ENCODE results near the gene HOXD9. TPM values are rescaled to one million over a fixed set of nuclear protein-coding genes. Genes with fewer than 3 reads are reported as not detected.

The HOXD9 gene
- total RNA-seq, 1 donor from 2014 or later, result 0.16 TPM

DNA sequence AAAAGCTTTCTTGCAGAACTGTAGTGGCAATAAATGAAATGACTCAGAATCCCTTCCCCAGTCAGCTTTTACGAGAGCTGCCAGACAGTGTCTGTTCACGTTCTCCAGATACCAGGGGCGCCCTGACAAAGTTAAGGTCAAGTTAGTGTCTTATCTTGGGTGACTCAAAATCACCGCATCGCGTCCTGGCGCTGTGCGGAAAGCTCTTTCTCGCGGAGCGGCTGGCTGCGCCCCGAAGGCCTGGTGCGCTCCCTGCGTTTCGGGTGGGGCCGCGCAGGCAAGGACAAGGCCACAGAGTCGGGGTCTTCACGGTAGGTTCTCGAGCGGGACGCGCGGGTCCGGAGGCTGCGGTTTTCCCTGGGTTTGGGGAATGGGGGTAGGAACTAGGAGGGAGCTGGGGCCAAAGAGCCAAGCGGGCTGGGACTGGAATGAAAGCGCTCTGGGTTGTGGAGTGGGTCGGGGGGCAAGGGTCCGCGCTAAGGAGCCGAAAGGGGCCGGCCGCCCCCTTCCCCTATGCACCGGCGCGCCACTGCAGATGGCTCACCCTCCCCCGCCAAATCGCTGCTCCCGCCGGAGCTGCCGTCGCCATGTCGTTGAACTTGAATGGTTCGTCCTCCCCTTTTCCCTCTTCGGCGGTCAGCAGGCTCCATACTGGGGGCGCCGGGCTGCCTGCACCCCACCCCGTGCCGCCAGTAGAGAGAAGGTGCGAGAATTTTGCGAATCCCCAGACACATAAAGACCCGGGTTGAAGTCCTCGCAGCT, 18.0 kb upstream of the HOXD9 start:
- peaks cover 54% of the 10 kb centered on the region for H3K4me1 ChIP-seq
- intact Hi-C loops (cut with micrococcal nuclease), result no loop called here
- H3K36me3 ChIP-seq, result no peaks in the 10 kb centered on the region
- H3K9me3 ChIP-seq (replicated peaks), result no peaks in the 10 kb centered on the region
- peaks cover 99% of the 10 kb centered on the region for H3K27me3 ChIP-seq (ENCODE audit: low read depth)
- peak overlapping the region; percentile 19 for H3K4me3 ChIP-seq
- H3K27ac ChIP-seq (replicated peaks), result no peak overlapping the region
- TF ChIP-seq, protein P1, sequence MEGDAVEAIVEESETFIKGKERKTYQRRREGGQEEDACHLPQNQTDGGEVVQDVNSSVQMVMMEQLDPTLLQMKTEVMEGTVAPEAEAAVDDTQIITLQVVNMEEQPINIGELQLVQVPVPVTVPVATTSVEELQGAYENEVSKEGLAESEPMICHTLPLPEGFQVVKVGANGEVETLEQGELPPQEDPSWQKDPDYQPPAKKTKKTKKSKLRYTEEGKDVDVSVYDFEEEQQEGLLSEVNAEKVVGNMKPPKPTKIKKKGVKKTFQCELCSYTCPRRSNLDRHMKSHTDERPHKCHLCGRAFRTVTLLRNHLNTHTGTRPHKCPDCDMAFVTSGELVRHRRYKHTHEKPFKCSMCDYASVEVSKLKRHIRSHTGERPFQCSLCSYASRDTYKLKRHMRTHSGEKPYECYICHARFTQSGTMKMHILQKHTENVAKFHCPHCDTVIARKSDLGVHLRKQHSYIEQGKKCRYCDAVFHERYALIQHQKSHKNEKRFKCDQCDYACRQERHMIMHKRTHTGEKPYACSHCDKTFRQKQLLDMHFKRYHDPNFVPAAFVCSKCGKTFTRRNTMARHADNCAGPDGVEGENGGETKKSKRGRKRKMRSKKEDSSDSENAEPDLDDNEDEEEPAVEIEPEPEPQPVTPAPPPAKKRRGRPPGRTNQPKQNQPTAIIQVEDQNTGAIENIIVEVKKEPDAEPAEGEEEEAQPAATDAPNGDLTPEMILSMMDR (IDR thresholded peaks at IDR 0.05; ENCODE audit: borderline replicate concordance), result no peak
- DNase-seq, result no peak

DNA sequence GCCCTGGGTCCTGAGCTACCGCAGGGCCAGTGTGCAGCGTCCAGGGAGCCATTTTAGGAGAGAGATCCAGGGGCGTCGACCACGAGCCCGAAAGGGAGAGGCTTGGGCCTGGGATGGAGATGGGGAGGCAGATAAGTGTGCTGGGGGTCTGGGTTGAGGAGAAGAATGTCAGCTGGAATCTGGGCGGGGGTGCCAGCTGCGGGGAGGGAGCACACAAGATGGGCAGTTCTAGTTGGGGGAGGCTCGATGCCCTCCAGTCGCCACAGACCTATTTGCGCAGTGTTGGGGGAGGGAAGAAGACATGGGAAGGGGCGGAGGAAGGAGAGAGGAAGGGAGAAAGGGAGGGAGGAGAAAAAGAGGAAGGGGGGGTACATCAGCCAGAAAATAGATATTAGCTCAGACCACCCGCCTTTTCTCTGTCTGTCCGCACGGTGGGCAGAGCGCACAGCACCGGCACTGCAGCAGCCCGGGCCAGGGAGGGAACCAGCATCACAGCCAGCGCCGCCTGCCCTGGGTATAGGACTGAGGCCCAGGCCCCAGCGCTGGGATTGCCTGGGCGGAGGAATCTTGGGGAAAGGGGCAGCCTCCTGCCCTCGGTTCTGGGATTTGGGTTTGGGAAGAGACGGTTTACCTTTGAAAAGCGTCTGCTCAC, 17.3 kb upstream of the HOXD9 start:
- Histone ChIP-seq H3K27ac (replicated peaks) (no peak overlapping the region), H3K4me3 (peak overlapping the region; percentile 19), H3K27me3 (ENCODE audit: low read depth) (peaks cover 99% of the 10 kb centered on the region), H3K9me3 (replicated peaks) (no peaks in the 10 kb centered on the region), H3K4me1 (peaks cover 48% of the 10 kb centered on the region), H3K36me3 (no peaks in the 10 kb centered on the region)
- TF ChIP-seq, protein P1 (IDR thresholded peaks at IDR 0.05; ENCODE audit: borderline replicate concordance), result no peak
- intact Hi-C loops (cut with micrococcal nuclease), result no loop called here
- no peak for DNase-seq

DNA sequence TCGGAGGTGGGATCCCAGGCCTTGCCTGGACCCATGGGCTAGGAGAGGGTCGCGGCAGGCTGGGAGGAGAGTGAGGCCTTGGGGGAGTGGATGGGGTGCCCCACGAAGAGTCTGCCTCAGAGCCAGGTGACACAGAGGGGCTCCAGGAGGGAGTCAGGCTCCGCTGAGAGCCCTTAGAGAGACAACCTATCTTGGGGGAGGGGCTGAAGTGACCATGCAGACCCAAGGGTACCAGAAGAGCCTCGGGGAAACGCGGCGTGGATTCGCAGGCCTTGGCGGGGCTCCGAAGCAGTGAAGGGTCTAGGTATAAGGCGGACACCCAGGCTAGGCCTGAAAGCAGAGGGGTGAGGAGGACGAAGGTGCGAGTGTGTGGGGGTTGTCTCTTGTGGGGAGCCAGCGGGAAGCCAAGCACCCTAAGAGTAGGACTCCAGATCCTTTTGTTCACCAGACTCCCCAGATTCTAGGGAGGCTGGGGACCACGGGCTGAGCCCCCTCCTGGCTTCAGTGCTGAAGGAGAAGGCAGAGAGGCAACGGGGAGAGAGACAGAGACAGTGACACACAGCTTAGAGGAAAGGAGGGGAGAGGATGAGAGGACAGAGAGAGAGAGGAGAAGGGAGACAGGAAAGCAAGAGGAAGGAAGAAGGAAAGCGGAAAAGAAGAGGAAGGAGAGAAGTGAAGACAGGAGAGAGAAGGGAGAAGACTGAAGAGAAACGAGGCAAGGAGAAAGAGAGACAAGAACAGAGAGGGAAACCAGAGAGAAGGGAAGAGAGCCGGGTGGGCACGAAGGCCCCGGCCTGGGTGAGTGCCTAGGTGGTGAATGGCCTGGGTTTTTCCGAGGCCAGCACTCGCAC, 16.6 kb upstream of the HOXD9 start:
- H3K27me3 ChIP-seq (ENCODE audit: low read depth), result peaks cover 99% of the 10 kb centered on the region
- H3K27ac ChIP-seq (replicated peaks), result no peak overlapping the region
- no peak overlapping the region for H3K4me3 ChIP-seq
- TF ChIP-seq, protein P1 (IDR thresholded peaks at IDR 0.05; ENCODE audit: borderline replicate concordance), result no peak
- no peaks in the 10 kb centered on the region for H3K36me3 ChIP-seq
- no peak for DNase-seq
- no peaks in the 10 kb centered on the region for H3K9me3 ChIP-seq (replicated peaks)
- intact Hi-C loops (cut with micrococcal nuclease), result no loop called here
- peaks cover 44% of the 10 kb centered on the region for H3K4me1 ChIP-seq

DNA sequence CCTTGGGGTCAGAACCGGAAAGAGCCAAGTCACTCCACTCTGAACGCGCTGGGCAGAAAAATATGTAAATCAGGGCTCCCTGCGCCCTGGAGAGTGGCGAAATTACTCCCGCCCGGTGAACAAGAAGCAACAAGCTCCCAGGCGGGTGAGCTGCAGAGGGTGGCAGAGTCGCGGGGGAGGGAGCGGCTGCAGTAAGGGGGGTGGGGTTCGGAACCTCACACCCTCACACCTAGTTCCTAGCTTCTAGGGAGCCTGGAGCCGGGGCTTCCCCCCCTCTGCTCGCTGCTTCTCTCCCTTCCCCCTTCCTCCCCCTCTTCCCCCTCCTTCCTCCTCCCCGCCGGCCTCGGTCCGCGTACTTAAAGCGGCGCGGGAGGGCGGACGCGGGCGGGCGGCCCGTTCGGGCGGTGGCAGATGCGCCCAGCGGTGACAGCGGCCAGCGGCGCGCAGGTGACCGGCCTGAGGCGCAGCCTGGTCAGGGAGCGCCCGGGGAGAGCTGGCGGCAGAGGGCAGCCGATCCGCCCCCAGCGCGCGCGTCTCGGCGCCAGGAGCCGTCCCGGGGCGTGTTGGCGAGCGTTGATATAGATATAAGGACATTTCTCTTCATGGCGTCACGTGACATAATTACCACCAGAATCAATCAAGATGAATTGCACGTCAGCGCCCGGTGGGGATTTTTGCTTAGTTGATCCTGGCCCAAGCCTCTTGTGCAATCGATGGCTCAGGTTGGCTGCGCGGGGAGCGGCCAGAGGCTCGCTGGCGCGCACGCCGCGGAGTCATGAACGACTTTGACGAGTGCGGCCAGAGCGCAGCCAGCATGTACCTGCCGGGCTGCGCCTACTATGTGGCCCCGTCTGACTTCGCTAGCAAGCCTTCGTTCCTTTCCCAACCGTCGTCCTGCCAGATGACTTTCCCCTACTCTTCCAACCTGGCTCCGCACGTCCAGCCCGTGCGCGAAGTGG, 15.7 kb upstream of the HOXD9 start, which contains the start of gene HOXD11:
TSS of gene HOXD11 (plus strand) at position 700 of the 959 bp plus-strand sequence. CDS start at position 776, 76 bp downstream.
- peaks cover 44% of the 10 kb centered on the region for H3K4me1 ChIP-seq

More for the DNA sequence above, 15.7 kb upstream of the HOXD9 start, which contains the start of gene HOXD11:
- Histone ChIP-seq H3K27ac (replicated peaks) (no peak within 1 kb of the TSS), H3K36me3 (no peaks in the 10 kb centered on the region), H3K9me3 (replicated peaks) (no peaks in the 10 kb centered on the region), H3K4me3 (peak within 1 kb of the TSS; percentile 46), H3K27me3 (ENCODE audit: low read depth) (peaks cover 99% of the 10 kb centered on the region)
- no peak for DNase-seq
- intact Hi-C loops (cut with micrococcal nuclease), result no loop called here
- TF ChIP-seq, protein P1 (IDR thresholded peaks at IDR 0.05; ENCODE audit: borderline replicate concordance), result no peak

Measured in left ventricle myocardium inferior (tissue), 1 donor.